Activated naive CD4-positive, alpha-beta T cell treated with anti-CD3 and anti-CD28 coated beads, Interleukin-2, amount 50 U/mL, for 72 hours (primary cell): ENCODE measurements around the gene FCHSD2. TPM values are rescaled to one million over a fixed set of nuclear protein-coding genes. Genes with fewer than 3 reads are reported as not detected.
"Not testable (repeated sequence)": the region's sequence is repeated elsewhere in the genome, so short reads cannot be mapped to it uniquely, and the experiment has no call there.

Experiments
- ATAC-seq, 2 donors: fragments of 150-1000 bp; cut with Tn5 transposase; 2 replicates each; pipeline ENCODE4 v1.10.0; 2021; ENCODE audit warnings: mild to moderate bottlenecking in 2 of 2, moderate library complexity in 2 of 2
- DNase-seq, 2 donors: peaks; one replicate each; pipeline ENCODE4 v3.0.0; 2021 to 2022; ENCODE audit warnings: low spot score in 2 of 2
- H3K27ac Mint-ChIP-seq, 2 donors: one replicate each; pipeline ENCODE4 v1.8.0; 2022; ENCODE audit warnings: mild to moderate bottlenecking in 2 of 2, mixed read lengths in 2 of 2
- H3K36me3 Mint-ChIP-seq, 2 donors: one replicate each; pipeline ENCODE4 v1.8.0; 2022; ENCODE audit warnings: mixed read lengths in 2 of 2
- H3K9me3 Mint-ChIP-seq, 2 donors: one replicate each; pipeline ENCODE4 v1.8.0; 2022; ENCODE audit warnings: mixed read lengths in 2 of 2
- total RNA-seq, 2 donors: library from RNA; stranded (reverse); gene quantifications; one replicate each; pipeline ENCODE4 v1.2.3, GENCODE V29; 2022

The FCHSD2 gene
- total RNA-seq, 2 donors from 2014 or later: 10.3 to 32.4 TPM

GRCh38 chr11:72829884-72830533, 312.1 kb downstream of the FCHSD2 start:
- Mint-ChIP-seq H3K27ac (peak overlapping the region; percentile 50 to 83), H3K36me3 (no peaks in the 10 kb centered on the region)
- no peak for ATAC-seq

GRCh38 chr11:72829178-72829577, 312.9 kb downstream of the FCHSD2 start:
- DNase-seq: no peak
- Mint-ChIP-seq H3K36me3 (no peaks in the 10 kb centered on the region), H3K9me3 (no peaks in the 10 kb centered on the region), H3K27ac (peak overlapping the region; percentile 50 to 83)
- ATAC-seq: no peak

More at GRCh38 chr11:72829884-72830533, 312.1 kb downstream of the FCHSD2 start:
- H3K9me3 Mint-ChIP-seq: no peaks in the 10 kb centered on the region
- DNase-seq: no peak

- H3K9me3 Mint-ChIP-seq: no peaks in the 10 kb centered on the region
- DNase-seq (no peak), ATAC-seq (no peak)
- peak overlapping the region; percentile 16 to 83 for H3K27ac Mint-ChIP-seq
- H3K36me3 Mint-ChIP-seq: no peaks in the 10 kb centered on the region
Observed at GRCh38 chr11:72828692-72829101, 313.4 kb downstream of the FCHSD2 start.

GRCh38 chr11:72828081-72828567, 314.0 kb downstream of the FCHSD2 start:
- no peak for ATAC-seq
- no peak for DNase-seq
- peak overlapping the region; percentile 16 to 94 for H3K27ac Mint-ChIP-seq
- H3K36me3 Mint-ChIP-seq: no peaks in the 10 kb centered on the region
- no peaks in the 10 kb centered on the region for H3K9me3 Mint-ChIP-seq

- H3K27ac Mint-ChIP-seq: peak overlapping the region; percentile 41 to 94
- not testable (repeated sequence) for H3K36me3 Mint-ChIP-seq, H3K9me3 Mint-ChIP-seq, DNase-seq
- ATAC-seq: peak in 1 of 2 donors; percentile 39
Observed at GRCh38 chr11:72827656-72828055, 314.5 kb downstream of the FCHSD2 start.

GRCh38 chr11:72826942-72827480, 315.1 kb downstream of the FCHSD2 start:
- H3K36me3 Mint-ChIP-seq: no peaks in the 10 kb centered on the region
- ATAC-seq (no peak), DNase-seq (no peak)
- no peaks in the 10 kb centered on the region for H3K9me3 Mint-ChIP-seq
- H3K27ac Mint-ChIP-seq: peak overlapping the region; percentile 41 to 82

GRCh38 chr11:72826191-72826941, 315.8 kb downstream of the FCHSD2 start:
- Mint-ChIP-seq H3K27ac (peak overlapping the region; percentile 29 to 41), H3K9me3 (no peaks in the 10 kb centered on the region), H3K36me3 (no peaks in the 10 kb centered on the region)
- no peak for DNase-seq
- no peak for ATAC-seq

- no peak for ATAC-seq
- Mint-ChIP-seq H3K36me3 (no peaks in the 10 kb centered on the region), H3K9me3 (no peaks in the 10 kb centered on the region), H3K27ac (peak overlapping the region; percentile 56 to 68)
- no peak for DNase-seq
Observed at GRCh38 chr11:72825661-72826060, 316.5 kb downstream of the FCHSD2 start.

- Mint-ChIP-seq H3K27ac (peak overlapping the region; percentile 68 to 89), H3K36me3 (no peaks in the 10 kb centered on the region), H3K9me3 (no peaks in the 10 kb centered on the region)
- DNase-seq (no peak), ATAC-seq (no peak)
Observed at GRCh38 chr11:72824811-72825505, 317.2 kb downstream of the FCHSD2 start.

- ATAC-seq (no peak), DNase-seq (no peak)
- no peaks in the 10 kb centered on the region for H3K9me3 Mint-ChIP-seq
- peaks cover 0 to 3% of the 10 kb centered on the region in 2 donors for H3K36me3 Mint-ChIP-seq
- H3K27ac Mint-ChIP-seq: peak overlapping the region in 1 of 2 donors; percentile 68
Observed at GRCh38 chr11:72824020-72824419, 318.1 kb downstream of the FCHSD2 start.

GRCh38 chr11:72823105-72823804, 318.9 kb downstream of the FCHSD2 start:
- DNase-seq (no peak), ATAC-seq (no peak)
- Mint-ChIP-seq H3K9me3 (no peaks in the 10 kb centered on the region), H3K27ac (peak overlapping the region; percentile 36 to 68), H3K36me3 (peaks cover 0 to 11% of the 10 kb centered on the region in 2 donors)

GRCh38 chr11:72821920-72822799, 320.0 kb downstream of the FCHSD2 start:
- Mint-ChIP-seq H3K36me3 (peaks cover 6 to 12% of the 10 kb centered on the region in 2 donors), H3K9me3 (no peaks in the 10 kb centered on the region), H3K27ac (peak overlapping the region; percentile 44 to 59)
- ATAC-seq (peak; percentile 85 to 91), DNase-seq (peak; percentile 82 to 93)

- Mint-ChIP-seq H3K36me3 (peaks cover 6 to 12% of the 10 kb centered on the region in 2 donors), H3K9me3 (no peaks in the 10 kb centered on the region), H3K27ac (peak overlapping the region in 1 of 2 donors; percentile 65)
- DNase-seq: no peak
- ATAC-seq: no peak
Observed at GRCh38 chr11:72821221-72821919, 320.7 kb downstream of the FCHSD2 start.

GRCh38 chr11:72820439-72821139, 321.5 kb downstream of the FCHSD2 start:
- ATAC-seq (no peak), DNase-seq (no peak)
- H3K9me3 Mint-ChIP-seq: no peaks in the 10 kb centered on the region
- peaks cover 6 to 13% of the 10 kb centered on the region in 2 donors for H3K36me3 Mint-ChIP-seq
- H3K27ac Mint-ChIP-seq: peak overlapping the region in 1 of 2 donors; percentile 65
